ENCODE measurements around the gene NELFE.
"Not testable (repeated sequence)": the region's sequence is repeated elsewhere in the genome, so short reads cannot be mapped to it uniquely, and the experiment has no call there.

The NELFE gene

DNA sequence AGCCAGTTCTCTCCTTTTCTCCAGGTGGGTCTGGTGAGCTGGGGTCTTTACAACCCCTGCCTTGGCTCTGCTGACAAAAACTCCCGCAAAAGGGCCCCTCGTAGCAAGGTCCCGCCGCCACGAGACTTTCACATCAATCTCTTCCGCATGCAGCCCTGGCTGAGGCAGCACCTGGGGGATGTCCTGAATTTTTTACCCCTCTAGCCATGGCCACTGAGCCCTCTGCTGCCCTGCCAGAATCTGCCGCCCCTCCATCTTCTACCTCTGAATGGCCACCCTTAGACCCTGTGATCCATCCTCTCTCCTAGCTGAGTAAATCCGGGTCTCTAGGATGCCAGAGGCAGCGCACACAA is 13.6 kb downstream of the NELFE start:
- TF ChIP-seq, protein P1, sequence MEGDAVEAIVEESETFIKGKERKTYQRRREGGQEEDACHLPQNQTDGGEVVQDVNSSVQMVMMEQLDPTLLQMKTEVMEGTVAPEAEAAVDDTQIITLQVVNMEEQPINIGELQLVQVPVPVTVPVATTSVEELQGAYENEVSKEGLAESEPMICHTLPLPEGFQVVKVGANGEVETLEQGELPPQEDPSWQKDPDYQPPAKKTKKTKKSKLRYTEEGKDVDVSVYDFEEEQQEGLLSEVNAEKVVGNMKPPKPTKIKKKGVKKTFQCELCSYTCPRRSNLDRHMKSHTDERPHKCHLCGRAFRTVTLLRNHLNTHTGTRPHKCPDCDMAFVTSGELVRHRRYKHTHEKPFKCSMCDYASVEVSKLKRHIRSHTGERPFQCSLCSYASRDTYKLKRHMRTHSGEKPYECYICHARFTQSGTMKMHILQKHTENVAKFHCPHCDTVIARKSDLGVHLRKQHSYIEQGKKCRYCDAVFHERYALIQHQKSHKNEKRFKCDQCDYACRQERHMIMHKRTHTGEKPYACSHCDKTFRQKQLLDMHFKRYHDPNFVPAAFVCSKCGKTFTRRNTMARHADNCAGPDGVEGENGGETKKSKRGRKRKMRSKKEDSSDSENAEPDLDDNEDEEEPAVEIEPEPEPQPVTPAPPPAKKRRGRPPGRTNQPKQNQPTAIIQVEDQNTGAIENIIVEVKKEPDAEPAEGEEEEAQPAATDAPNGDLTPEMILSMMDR (IDR thresholded peaks at IDR 0.05; ENCODE audit: borderline replicate concordance, control extremely low read depth, extremely low read depth, insufficient read depth, missing control alignments), result no peak

GRCh38 chr6:31943742-31944141 is 15.0 kb downstream of the NELFE start:
- TF ChIP-seq, protein P1 (IDR thresholded peaks at IDR 0.05; ENCODE audit: borderline replicate concordance, control extremely low read depth, extremely low read depth, insufficient read depth, missing control alignments), result no peak
- in situ Hi-C loops (cut with MboI; ENCODE audit: low sequenced_read_pairs, unreplicated experiment), result no loop called here
- no peak for DNase-seq (ENCODE audit: low spot score)

More for the DNA sequence above, 13.6 kb downstream of the NELFE start:
- DNase-seq (ENCODE audit: low spot score), result no peak
- in situ Hi-C loops (cut with MboI; ENCODE audit: low sequenced_read_pairs, unreplicated experiment), result no loop called here

- TF ChIP-seq, protein P1 (IDR thresholded peaks at IDR 0.05; ENCODE audit: borderline replicate concordance, control extremely low read depth, extremely low read depth, insufficient read depth, missing control alignments), result no peak
- in situ Hi-C loops (cut with MboI; ENCODE audit: low sequenced_read_pairs, unreplicated experiment), result no loop called here
- DNase-seq (ENCODE audit: low spot score), result no peak
Measured at GRCh38 chr6:31940256-31940664, 18.5 kb downstream of the NELFE start.

- TF ChIP-seq, protein P1 (IDR thresholded peaks at IDR 0.05; ENCODE audit: borderline replicate concordance, control extremely low read depth, extremely low read depth, insufficient read depth, missing control alignments), result no peak
- DNase-seq (ENCODE audit: low spot score), result no peak
- in situ Hi-C loops (cut with MboI; ENCODE audit: low sequenced_read_pairs, unreplicated experiment), result no loop called here
Measured at GRCh38 chr6:31935823-31936222, 22.9 kb downstream of the NELFE start.

- in situ Hi-C loops (cut with MboI; ENCODE audit: low sequenced_read_pairs, unreplicated experiment), result no loop called here
- TF ChIP-seq, protein P1 (IDR thresholded peaks at IDR 0.05; ENCODE audit: borderline replicate concordance, control extremely low read depth, extremely low read depth, insufficient read depth, missing control alignments), result no peak
- no peak for DNase-seq (ENCODE audit: low spot score)
Measured at GRCh38 chr6:31935021-31935420, 23.8 kb downstream of the NELFE start.

GRCh38 chr6:31933537-31933936 is 25.2 kb downstream of the NELFE start:
- DNase-seq (ENCODE audit: low spot score), result no peak
- TF ChIP-seq, protein P1 (IDR thresholded peaks at IDR 0.05; ENCODE audit: borderline replicate concordance, control extremely low read depth, extremely low read depth, insufficient read depth, missing control alignments), result no peak
- in situ Hi-C loops (cut with MboI; ENCODE audit: low sequenced_read_pairs, unreplicated experiment), result no loop called here

- DNase-seq (ENCODE audit: low spot score); in situ Hi-C loops (cut with MboI; ENCODE audit: low sequenced_read_pairs, unreplicated experiment): not testable (repeated sequence)
Measured at GRCh38 chr6:31932137-31932536, 26.6 kb downstream of the NELFE start.

Measured in GM13976 (cell line).